GM18507 (cell line): ENCODE data around the gene IL1RL2.

Experiments
- DNase-seq: peaks from one replicate; pipeline ENCODE4 v3.0.0; 2011; ENCODE audit warnings: low read depth; ENCODE audit not compliant: insufficient read length; ENCODE audit errors: extremely low spot score
- FAIRE-seq: peaks from 2 replicates; lab custom pipeline; 2011; peaks lifted over from hg19 to GRCh38; lab: Jason Lieb, UNC

The IL1RL2 gene

GRCh38 chr2:102233132-102233884 is 46.5 kb downstream of the IL1RL2 start:
- DNase-seq (no peak), FAIRE-seq (no peak)

- DNase-seq: no peak
- no peak for FAIRE-seq
Measured at GRCh38 chr2:102235042-102235473, 48.2 kb downstream of the IL1RL2 start.

- no peak for FAIRE-seq
- no peak for DNase-seq
Measured at GRCh38 chr2:102235491-102235890, 48.7 kb downstream of the IL1RL2 start.

- DNase-seq (no peak), FAIRE-seq (no peak)
Measured at GRCh38 chr2:102236132-102236531, 49.3 kb downstream of the IL1RL2 start.

GRCh38 chr2:102237176-102237575 is 50.4 kb downstream of the IL1RL2 start:
- FAIRE-seq: no peak
- DNase-seq: no peak

GRCh38 chr2:102238039-102238756 is 51.4 kb downstream of the IL1RL2 start:
- FAIRE-seq: no peak
- no peak for DNase-seq

- no peak for DNase-seq
- no peak for FAIRE-seq
Measured at GRCh38 chr2:102238778-102239177, 52.0 kb downstream of the IL1RL2 start.

- DNase-seq: no peak
- FAIRE-seq: no peak
Measured at GRCh38 chr2:102239344-102239743, 52.5 kb downstream of the IL1RL2 start.

GRCh38 chr2:102240640-102241370 is 54.0 kb downstream of the IL1RL2 start:
- peak; percentile 77 for DNase-seq
- peak; percentile 96 for FAIRE-seq

GRCh38 chr2:102241616-102242305 is 54.9 kb downstream of the IL1RL2 start:
- FAIRE-seq: no peak

GRCh38 chr2:102245266-102246151 is 58.7 kb downstream of the IL1RL2 start:
- DNase-seq (no peak), FAIRE-seq (no peak)

More at GRCh38 chr2:102241616-102242305, 54.9 kb downstream of the IL1RL2 start:
- no peak for DNase-seq

GRCh38 chr2:102250278-102250821 is 63.5 kb downstream of the IL1RL2 start:
- no peak for DNase-seq
- no peak for FAIRE-seq

GRCh38 chr2:102251042-102251848 is 64.4 kb downstream of the IL1RL2 start:
- DNase-seq (no peak), FAIRE-seq (no peak)

GRCh38 chr2:102251849-102252203 is 65.0 kb downstream of the IL1RL2 start:
- DNase-seq: no peak
- no peak for FAIRE-seq

- peak; percentile 33 for FAIRE-seq
Measured at GRCh38 chr2:102252236-102252635, 65.4 kb downstream of the IL1RL2 start.

GRCh38 chr2:102253140-102253752 is 66.4 kb downstream of the IL1RL2 start:
- FAIRE-seq: no peak
- DNase-seq: no peak

More at GRCh38 chr2:102252236-102252635, 65.4 kb downstream of the IL1RL2 start:
- no peak for DNase-seq

GRCh38 chr2:102253753-102254150 is 66.9 kb downstream of the IL1RL2 start:
- FAIRE-seq: no peak
- no peak for DNase-seq
